Measurements from ENCODE around the gene APBA2.
"Not testable (repeated sequence)": the region's sequence is repeated elsewhere in the genome, so short reads cannot be mapped to it uniquely, and the experiment has no call there.

Gene APBA2

DNA sequence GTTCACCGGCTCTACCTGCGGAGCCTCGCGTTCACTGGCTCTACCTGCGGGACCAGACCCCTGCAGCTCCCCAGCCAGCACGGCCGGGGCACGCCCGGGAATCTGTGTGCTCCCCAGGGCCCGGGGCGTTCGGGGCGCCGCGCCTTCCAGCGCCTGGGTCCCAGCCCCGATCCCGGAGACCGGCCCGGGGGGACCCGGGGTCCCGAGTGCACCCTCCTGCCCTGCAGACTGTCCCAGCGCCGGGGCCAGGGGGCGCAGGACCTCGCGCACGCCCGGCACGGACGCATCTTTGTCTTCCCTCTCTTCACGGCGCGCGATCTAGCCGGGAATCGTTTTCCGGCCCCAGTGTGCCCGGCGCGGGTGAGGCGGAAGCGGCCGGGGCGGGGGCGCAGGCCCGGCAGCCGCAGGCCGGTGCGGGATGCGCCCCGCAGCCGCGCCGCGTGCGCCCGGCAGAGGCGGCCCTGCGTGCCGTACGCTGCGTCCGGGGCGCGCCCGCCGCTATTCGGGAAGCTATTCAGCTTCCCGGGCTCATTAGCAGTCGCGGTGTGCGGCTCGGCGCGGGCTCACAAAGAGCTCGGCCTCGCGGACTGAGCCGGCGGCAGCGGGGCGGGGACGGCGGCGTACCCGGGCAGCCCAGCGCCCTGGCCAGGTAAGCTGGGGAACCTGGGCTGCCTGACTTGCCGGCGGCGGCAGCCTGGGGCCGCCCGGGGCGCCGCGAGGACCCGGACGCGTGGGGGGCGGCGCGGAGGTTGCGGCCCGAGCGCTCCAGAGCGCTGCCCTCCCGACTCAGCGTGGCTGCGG is at the start of gene APBA2:
Gene APBA2 (plus strand): TSS at position 345 of the 801 bp plus-strand sequence. CDS start 167,911 bp downstream, outside the sequence.
- no peak for DNase-seq

DNA sequence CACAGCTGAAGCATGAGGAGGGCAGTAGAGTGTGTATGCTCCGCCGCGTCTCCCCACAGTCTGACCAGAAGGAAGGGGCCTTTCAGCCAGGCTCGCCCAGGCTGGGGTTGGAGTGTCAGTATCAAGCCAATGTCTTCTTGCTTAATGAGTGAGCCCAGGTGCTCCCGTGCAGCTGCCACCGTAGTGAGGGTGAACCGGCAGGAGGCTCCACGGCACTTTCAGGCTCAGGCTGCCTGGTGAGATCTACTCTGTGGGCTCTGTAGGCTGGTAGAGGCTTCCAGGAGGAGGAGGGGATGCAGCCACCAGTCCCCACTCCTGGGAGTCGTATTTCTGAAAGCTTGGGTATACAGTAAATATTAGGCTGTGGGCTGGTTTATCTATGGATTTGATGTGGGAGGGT is 45.5 kb upstream of the APBA2 start:
- not testable (repeated sequence) for DNase-seq

DNA sequence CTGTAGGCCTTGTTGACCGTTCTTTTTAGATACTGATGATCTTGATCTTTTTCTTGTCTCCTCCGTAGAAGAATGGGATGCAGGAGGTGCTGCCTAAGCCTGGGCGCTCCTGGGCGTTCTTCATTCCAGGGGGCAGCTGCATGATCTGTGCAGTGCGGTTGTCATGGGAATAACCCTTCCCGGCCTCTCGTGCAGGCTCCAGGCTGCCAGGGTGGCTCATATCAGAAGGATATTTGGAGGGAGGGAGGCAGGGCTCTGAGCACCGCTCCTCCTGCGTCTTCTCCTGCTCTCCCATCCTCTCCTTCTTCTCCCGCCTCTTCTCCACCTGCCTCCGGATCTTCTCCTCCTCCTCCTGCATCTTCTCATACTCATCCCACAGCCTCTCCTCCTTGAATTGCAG is 43.6 kb upstream of the APBA2 start:
- DNase-seq = not testable (repeated sequence)

DNA sequence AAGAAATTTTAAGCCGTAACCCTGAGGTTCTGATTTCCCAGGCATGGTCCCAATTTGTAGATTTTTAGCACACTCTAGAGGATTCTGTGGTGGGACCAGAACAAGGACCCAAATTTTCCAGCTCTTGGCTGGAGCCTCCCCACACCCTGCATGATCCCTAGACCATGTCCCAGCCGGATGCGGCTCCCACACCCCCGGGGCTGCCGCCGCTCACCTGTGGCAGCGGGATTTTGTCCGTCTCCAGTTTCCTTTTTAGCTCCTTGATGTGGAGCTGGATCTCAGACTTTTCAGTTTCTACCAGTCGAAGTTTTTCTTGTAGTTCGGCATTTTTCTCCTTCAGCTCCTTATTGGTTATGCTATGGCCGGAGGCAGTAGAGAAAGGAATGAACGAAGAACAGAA is 42.3 kb upstream of the APBA2 start:
- DNase-seq = not testable (repeated sequence)

DNA sequence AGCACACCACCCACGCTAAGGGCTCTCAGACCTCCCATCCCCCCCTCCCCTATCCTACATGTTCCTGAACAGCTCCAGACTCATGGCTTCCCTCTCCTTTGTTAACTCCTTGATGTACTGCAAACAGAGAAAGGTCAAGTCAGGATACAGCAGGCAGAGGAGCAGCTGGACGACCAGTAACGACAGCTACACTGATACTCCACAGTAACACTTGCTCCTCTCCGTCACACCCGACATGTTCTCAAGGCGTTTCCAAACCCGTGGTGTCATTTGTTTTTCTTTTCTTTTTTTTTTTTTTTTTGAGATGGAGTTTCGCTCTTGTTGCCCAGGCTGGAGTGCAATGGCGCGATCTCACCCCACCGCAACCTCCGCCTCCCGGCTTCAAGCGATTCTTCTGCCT is 41.6 kb upstream of the APBA2 start:
- DNase-seq = not testable (repeated sequence)

DNA sequence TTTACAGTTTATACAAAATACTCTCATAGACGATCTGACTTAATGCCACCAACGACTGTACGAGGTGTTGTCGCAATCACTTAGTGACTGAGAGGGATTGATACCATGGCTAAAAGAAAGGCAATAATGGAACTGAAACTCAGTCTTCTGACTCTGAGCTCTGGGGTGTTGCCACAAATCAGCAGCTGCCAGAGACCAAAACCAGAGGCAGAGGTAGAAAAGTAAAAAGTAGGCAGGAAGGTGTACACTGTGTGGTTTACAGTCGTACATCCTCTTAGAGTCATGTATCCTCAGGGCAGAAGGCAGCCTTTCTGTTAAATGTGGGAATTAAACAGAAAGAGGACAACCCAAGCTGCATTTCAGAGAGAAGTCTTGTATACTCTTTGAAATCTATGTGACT is 38.5 kb upstream of the APBA2 start:
- not testable (repeated sequence) for DNase-seq

DNA sequence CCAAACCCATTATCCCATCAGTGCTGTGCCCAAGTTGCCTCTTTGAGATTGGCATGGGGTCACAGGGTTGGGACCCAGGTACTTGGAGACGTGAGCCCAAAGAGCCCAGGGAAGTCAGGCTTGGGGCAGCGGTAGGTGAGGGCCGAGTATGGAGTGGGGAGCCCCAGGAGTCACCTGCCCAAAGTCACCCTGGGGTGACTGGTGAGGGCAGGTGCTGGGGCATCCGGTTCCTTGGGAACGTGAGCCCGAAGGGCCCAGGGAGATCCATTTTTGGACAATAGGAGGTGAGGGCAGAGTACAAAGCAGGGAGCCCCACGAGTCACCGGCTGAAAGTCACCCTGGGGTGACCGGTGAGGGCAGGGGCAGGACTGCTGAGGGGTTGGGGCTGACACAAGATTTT is 37.8 kb upstream of the APBA2 start:
- not testable (repeated sequence) for DNase-seq

DNA sequence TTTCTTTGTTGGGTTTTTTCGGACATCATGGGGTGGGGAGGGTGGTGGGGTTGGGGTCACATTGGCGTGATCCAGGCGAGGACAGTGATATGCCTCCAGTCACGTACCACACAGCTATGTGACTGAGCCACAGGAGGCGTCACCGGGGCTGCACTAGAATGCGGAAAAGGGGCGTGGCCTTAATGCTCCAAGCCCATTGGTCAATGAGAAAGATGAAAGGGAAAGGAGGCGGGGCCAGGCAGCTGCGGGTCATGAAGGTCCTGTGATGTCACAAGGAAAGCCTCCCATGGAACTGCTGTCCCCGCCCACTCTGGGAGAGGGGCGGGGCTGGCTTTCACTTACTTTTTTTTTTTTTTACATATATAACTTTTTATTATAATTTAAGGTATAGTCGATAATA is 37.3 kb upstream of the APBA2 start, which contains the start of gene GOLGA6L7:
Gene GOLGA6L7 (minus strand): TSS at position 124 of the 400 bp plus-strand sequence. CDS start 95 bp downstream, at position 29.
- not testable (repeated sequence) for DNase-seq

DNA sequence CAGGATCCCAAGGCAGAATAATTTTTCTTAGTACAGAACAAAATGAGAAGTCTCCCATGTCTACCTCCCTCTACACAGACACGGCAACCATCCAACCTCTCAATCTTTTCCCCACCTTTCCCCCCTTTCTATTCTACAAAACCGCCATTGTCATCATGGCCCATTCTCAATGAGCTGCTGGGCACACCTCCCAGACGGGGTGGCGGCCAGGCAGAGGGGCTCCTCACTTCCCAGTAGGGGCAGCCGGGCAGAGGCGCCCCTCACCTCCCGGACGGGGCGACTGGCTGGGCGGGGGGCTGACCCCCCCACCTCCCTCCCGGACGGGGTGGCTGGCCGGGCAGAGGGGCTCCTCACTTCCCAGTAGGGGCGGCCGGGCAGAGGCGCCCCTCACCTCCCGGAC is 36.5 kb upstream of the APBA2 start:
- not testable (repeated sequence) for DNase-seq

DNA sequence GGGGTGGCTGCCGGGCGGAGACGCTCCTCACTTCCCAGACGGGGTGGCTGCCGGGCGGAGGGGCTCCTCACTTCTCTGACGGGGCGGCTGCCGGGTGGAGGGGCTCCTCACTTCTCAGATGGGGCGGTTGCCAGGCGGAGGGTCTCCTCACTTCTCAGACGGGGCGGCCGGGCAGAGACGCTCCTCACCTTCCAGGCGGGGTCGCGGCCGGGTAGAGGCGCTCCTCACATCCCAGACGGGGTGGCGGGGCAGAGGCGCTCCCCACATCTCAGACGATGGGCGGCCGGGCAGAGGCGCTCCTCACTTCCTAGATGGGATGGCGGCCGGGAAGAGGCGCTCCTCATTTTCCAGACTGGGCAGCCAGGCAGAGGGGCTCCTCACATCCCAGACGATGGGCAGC is 36.0 kb upstream of the APBA2 start:
- DNase-seq = not testable (repeated sequence)

DNA sequence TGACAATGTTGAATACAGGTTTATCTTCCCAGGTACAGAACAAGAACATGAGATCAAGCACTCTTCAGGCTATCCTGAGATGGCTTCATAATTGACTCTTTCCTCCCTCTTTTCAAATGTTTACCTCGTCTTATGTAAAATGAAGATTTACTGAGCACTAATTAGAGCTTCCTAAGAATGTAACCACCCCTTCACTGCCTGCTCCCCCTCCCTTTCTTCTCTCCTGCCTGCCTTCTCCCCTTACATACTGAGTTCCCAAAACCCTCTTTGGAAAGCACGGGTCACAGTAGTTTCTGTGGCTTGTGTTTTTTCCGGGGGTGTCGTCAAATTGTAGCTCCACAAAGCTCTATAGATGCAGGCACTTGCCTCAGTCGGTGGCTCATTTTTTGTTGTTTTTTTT is 32.1 kb upstream of the APBA2 start:
- DNase-seq = not testable (repeated sequence)

DNA sequence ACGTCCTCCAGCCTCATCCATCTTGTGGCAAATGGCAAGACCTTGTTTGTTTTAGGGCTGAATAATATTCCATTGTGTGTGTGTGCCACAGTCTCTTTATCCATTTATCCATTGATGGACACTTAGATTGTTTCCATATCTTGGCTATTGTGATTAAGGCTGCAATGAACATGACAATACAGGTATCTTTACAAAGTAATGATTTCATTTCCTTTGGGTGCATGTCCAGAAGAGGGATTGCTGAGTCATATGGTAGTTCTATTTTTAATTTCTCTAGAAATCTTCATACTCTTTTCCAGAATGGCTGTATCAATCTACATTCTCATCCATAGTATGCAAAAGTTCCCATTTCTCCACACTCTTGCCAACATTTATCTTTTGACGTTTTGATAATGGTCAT is 31.2 kb upstream of the APBA2 start:
- not testable (repeated sequence) for DNase-seq

DNA sequence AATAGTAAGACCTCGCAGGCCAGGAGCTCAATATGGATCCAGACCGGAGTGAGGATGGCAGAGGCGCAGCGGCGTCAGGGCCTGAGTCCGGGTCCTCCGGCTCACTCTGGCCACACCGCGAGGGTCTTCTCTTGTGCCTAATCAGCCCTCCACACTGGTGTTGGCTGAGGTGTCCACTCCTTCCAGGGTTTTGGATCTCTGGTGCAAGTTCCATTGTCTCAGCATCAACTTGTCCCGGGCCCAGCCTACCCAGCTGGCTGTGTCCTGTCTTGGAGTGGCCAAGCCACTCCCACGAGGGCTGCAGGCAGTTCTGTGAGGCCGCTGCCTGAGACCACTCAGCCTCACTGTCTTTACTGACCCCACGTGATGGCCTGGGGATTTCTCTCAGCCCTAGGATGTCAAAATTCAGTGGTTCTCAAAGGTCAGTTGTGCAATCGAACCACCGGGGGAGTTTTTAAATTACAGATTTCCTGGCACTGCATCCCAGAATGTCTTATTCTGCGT is 24.7 kb upstream of the APBA2 start:
- no peak for DNase-seq

DNA sequence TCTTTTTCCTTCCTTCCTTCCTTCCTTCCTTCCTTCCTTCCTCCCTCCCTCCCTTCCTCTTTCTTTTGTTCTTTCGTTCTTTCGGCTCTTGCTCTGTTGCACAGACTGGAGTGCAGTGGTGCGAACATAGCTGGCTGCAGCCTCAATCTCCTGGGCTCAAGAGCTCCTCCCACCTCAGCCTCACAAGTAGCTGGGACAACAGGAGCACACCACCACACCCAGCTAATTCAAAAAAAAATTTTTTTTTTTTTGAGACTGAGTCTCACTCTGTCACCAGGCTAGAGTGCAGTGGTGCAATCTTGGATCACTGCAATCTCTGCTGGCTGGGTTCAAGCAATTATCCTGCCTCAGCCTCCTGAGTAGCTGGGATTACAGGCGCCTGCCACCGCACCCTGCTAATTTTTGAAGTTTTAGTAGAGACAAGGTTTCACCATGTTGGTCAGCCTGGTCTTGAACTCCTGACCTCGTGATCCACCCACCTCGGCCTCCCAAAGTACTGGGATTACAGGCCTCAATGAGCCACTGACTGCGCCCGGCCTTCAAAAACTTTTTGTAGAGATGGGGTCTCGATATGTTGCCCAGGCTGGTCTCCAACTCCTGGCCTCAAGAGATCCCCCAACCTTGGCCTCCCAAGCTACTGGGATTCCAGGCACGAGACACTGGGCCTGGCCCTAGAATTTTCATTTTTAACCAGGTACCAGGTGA is 24.0 kb upstream of the APBA2 start:
- DNase-seq = not testable (repeated sequence)

DNA sequence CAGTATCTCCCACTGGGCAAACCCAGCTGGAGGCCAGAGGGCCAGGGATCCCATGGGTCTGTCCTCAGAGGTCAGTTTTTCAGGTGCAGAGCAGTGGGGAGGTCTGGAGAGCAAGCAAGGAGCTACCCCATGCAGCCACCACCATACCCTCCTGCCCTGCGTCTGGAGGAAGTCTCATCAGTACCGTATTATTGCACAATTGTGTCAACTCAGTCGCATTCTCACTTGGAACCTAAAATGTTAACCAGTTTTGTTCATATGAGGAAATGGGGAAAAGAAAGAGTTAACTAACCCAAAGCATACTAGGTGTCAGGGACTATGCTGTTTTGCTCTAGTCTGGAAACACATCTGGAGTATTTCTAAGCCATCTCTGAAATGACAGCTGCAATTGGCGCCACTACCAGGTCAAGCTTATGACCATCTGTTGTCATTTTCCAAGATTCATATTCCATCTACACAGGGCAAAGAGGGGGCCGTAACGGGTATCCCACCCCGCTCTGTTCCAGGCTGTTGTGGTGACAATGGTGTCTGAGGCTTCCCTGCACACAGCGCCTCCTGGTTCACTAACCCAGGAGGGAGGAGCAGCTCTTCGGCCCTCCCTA is 16.9 kb upstream of the APBA2 start:
- no peak for DNase-seq

DNA sequence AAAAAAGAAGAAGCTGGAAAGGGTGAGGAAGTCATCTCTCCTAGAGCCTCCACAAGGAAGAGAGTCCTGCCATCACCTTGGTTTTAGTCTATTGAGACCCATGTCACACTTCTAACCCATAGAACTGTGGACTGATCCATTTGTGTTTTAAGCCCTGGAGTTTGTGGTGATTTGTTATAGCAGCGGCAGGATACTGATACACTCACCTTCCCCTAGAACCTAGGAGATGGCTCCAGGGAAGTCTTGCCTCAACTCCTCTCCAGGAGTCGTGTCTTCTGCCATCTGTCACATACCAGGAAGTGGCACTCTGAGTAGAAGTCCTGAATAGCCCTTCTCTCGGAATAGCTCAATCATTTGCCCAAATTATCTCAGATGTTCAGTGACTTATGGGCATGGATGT is 14.6 kb upstream of the APBA2 start:
- DNase-seq = no peak

DNA sequence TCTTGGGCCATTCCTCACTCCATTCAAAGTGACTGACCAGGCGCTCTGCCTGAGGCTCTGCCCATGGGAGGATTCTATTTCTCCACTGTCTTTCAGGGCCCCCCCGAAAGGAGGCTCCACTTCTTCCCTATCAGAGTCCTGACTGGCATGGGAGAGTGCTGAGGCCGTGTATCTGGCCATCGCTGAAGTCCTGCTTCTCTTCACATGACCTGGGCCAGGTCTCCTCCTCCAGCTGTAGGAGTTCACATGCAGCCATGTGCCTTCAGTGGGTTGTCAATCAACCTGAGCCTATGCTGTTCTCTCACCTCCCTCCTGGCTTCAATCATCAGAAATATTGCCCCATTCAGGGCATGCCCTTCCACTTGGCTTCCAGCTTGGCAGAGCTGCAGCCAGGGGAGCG is 12.8 kb upstream of the APBA2 start:
- DNase-seq = no peak

DNA sequence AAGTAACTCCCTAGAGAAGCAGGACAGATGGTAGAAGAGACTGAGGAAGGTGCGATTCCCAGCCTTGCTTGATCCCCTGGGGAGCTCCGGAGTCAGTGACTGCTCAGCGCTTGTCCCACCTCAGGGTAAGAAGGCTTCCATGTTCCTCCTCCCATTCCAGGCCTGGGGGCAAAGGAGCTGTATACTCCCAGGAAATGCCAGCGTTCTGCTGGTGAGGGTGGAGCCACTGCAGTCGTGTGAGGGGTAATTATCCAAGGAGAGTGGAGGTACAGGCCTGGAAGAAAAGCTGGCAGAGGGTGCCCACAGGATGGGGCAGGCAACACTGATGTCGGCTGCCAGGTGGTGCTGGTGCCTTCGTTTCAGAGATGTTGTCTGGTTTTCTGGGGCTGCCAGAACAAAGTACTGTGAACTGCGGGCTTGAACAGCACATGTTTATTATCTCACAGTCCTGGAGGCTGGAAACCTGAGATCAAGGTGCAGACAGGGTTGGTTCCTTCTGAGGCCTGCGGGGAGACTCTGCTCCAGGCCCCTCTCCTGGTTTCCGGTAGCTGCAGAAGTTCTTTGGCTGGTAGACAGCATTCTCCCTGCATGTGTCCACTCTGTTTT is 12.1 kb upstream of the APBA2 start:
- no peak for DNase-seq

DNA sequence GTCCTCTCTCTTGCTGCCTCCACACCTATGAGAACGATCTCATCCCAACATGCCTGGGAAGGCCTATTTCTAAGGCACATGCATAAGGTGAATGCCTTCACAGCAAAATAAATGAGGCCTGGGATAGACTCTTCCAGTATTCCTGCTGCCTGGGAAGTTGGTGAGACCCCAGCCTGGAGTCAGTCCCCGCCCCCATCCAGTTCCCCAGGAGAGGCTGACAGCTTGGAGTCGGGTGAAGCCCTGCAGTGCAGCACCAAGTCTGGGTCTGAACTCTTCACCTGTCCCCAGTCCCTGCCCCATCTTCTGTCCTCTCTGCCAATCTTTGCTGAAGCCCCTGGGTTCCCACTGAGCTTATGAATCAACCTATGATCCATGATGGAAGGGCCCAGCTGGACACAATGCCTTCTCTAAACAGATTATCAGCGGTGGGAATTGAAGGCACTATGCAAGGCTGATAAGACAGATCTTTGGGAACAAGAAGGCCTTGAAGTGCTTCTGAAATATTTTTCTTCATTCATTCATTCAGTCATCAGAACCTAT is 10.2 kb upstream of the APBA2 start:
- DNase-seq = no peak

DNA sequence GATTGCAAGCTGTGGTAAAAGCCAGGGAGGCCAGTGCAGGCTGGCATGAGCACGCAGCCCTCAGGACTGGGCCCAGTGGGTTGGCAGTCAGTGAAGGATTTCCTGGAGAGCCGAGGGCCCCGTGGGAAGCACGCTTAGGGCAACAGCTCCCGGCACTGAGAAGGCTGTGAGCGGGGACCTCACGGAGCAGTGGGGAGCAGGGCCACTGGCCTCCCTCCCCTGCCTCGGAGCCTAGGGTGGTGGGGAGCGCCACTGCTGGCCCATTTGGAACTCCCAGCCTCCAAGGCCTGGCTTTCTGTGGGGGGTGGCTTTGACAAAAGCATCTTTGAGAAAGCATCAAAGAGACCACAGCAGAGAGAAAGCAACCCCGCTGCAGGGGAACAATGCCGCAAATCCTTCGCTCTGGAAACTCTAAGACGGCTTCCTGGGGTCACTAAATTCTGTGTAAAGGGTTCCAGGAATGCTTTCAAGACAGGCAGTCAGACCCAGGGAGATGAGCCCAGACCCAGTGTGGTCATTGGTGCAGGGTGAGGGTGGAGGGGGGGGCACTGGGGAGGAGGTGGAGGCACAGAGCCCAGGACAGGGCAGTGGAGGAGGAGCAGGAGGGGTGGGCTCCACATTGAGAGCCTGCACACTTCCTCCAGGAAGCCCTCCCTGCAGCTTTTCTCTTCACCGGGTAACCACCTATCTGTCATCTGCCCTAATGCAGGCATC is 9.5 kb upstream of the APBA2 start:
- no peak for DNase-seq

DNA sequence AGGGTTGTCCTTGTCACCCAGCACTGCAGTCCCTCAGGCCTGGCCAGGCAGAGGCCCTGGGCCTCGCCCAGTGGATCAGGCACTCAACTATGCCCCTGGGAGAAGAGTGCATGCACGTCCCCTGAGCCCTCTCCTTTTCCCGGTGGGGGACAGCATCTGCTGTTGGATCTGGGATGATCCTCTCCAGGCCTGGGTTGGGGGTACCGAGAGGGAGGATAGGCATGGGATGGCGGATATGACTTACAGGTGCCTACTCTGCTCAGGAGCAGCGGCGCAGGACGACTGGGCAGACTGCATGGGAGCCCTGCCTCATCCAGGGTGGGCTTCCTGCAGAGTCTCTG is 9.0 kb upstream of the APBA2 start:
- no peak for DNase-seq

DNA sequence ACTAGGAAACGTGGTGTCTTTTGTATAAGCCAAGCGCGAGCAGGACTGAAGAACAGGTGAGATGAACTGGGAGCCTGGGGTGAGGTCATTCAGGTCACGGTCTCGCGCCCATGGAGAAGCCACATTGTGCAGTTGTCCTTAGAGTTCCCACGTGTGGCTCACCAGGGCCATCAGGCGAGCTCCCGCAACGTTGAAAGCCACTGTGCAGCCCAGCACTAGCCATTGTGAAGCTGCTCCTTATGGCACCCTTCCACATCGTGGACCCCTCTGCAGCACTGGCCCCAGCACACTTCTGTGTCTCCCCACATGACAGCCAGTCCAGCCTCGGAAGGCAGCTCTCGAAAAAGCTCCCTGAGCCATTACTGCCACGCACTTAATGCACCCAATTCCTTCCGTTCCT is 7.6 kb upstream of the APBA2 start:
- DNase-seq = no peak

Data from KG1 (cell line).